MM.1S (cell line): Measurements from ENCODE around the gene DDX56.
"Not testable (repeated sequence)": the region's sequence is repeated elsewhere in the genome, so short reads cannot be mapped to it uniquely, and the experiment has no call there.

ENCODE experiments used
- DNase-seq: peaks from one replicate; pipeline ENCODE4 v3.0.0-alpha.2; 2015
- H2AFZ ChIP-seq: fragments of 300-600 bp; sonication (generic); 2 replicates; pipeline ENCODE4 v1.6.0; 2016; ENCODE audit warnings: antibody characterized with exemption, low read length
- H3F3A ChIP-seq: fragments of 300-600 bp; sonication (generic); 2 replicates; pipeline ENCODE4 v1.6.1; 2016; ENCODE audit warnings: mild to moderate bottlenecking, antibody characterized with exemption, low read length, moderate library complexity, mixed read lengths; ENCODE audit not compliant: insufficient read depth
- H3K27ac ChIP-seq: fragments of 300-600 bp; sonication (generic); 2 replicates; pipeline ENCODE4 v1.5.1; 2016; ENCODE audit warnings: mild to moderate bottlenecking, low read length
- H3K27me3 ChIP-seq: fragments of 300-600 bp; sonication (generic); replicated peaks from 2 replicates; pipeline ENCODE4 v1.6.0; 2016; ENCODE audit warnings: low read length; ENCODE audit not compliant: insufficient read depth
- H3K36me3 ChIP-seq: fragments of 300-600 bp; sonication (generic); replicated peaks from 2 replicates; pipeline ENCODE4 v1.6.1; 2016; ENCODE audit warnings: mild to moderate bottlenecking, low read length, mixed read lengths; ENCODE audit not compliant: insufficient read depth
- H3K4me1 ChIP-seq: fragments of 300-600 bp; sonication (generic); 2 replicates; pipeline ENCODE4 v1.6.1; 2016; ENCODE audit warnings: low read length, mixed read lengths
- H3K4me2 ChIP-seq: fragments of 300-600 bp; sonication (generic); 2 replicates; pipeline ENCODE4 v1.6.0; 2016; ENCODE audit warnings: low read depth, low read length
- H3K4me3 ChIP-seq: fragments of 300-600 bp; sonication (generic); 2 replicates; pipeline ENCODE4 v1.5.1; 2016; ENCODE audit warnings: low read length, mixed read lengths
- H3K79me2 ChIP-seq: fragments of 300-600 bp; sonication (generic); 2 replicates; pipeline ENCODE4 v1.6.1; 2016; ENCODE audit warnings: mixed run types, low read length, mixed read lengths
- H3K9ac ChIP-seq: fragments of 300-600 bp; sonication (generic); 2 replicates; pipeline ENCODE4 v1.6.1; 2016; ENCODE audit warnings: low read length, mixed read lengths
- H3K9me2 ChIP-seq: fragments of 300-600 bp; sonication (generic); replicated peaks from 2 replicates; pipeline ENCODE4 v1.6.1; 2016; ENCODE audit warnings: mild to moderate bottlenecking, low read length, mixed read lengths; ENCODE audit not compliant: insufficient read depth
- H3K9me3 ChIP-seq: fragments of 300-600 bp; sonication (generic); replicated peaks from 2 replicates; pipeline ENCODE4 v1.6.1; 2016; ENCODE audit warnings: mild to moderate bottlenecking, low read length, mixed read lengths; ENCODE audit not compliant: insufficient read depth
- H4K20me1 ChIP-seq: fragments of 300-600 bp; sonication (generic); 2 replicates; pipeline ENCODE4 v1.6.1; 2016; ENCODE audit warnings: mild to moderate bottlenecking, low read length, moderate library complexity, mixed read lengths; ENCODE audit not compliant: insufficient read depth
- EZH2 ChIP-seq: fragments of 300-600 bp; sonication (generic); optimal IDR thresholded peaks from 2 replicates; pipeline ENCODE3; 2017; ENCODE audit warnings: low read depth, mild to moderate bottlenecking, antibody characterized with exemption, low read length, mixed read lengths
- EZH2phosphoT487 ChIP-seq: fragments of 300-600 bp; sonication (generic); IDR thresholded peaks from 2 replicates; pipeline ENCODE4 v1.6.1; 2018; ENCODE audit warnings: antibody characterized with exemption, low read length
- TF ChIP-seq, protein P1 (sequence below): fragments of 300-600 bp; sonication (generic); IDR thresholded peaks from 2 replicates; pipeline ENCODE4 v1.5.1; 2016; ENCODE audit warnings: antibody characterized with exemption, low read length, mixed read lengths

DDX56 gene

GRCh38 chr7:44565097-44565794 is 8.5 kb downstream of the DDX56 start:
- peak; percentile 55 for DNase-seq
- H3K36me3 ChIP-seq = peaks cover 5% of the 10 kb centered on the region

DNA sequence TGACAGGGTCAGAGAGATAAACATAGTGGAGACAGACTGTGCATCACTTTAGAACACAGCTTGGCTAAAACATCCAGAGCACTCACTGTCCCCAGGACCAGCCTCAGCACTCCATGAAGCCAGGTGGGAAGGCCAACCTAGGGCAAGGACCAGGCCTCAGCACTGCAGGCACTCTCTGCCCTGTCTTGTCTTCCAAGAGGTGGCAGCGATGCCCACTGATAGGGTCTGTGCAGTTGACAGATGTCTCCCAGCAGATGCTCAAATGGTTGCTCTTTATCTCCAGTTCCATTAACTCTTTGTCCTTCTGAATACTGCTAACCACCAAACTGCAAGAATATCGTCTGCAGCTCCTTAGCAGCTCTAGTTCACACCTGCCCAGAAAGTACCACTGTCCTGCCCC is 9.1 kb downstream of the DDX56 start:
- H3K4me3 ChIP-seq = no peak overlapping the region
- H3K4me2 ChIP-seq = no peak overlapping the region
- peaks cover 16% of the 10 kb centered on the region; the same call in 1 of the 2 replicates for H3F3A ChIP-seq
- H4K20me1 ChIP-seq = no peaks in the 10 kb centered on the region
- H3K9ac ChIP-seq = no peak overlapping the region
- H3K36me3 ChIP-seq = peaks cover 5% of the 10 kb centered on the region
- no peaks in the 10 kb centered on the region for H3K4me1 ChIP-seq
- no peaks in the 10 kb centered on the region for H3K27me3 ChIP-seq
- no peak overlapping the region for H3K27ac ChIP-seq
- TF ChIP-seq EZH2phosphoT487 (no peak), EZH2 (no peak)
- TF ChIP-seq, protein P1, sequence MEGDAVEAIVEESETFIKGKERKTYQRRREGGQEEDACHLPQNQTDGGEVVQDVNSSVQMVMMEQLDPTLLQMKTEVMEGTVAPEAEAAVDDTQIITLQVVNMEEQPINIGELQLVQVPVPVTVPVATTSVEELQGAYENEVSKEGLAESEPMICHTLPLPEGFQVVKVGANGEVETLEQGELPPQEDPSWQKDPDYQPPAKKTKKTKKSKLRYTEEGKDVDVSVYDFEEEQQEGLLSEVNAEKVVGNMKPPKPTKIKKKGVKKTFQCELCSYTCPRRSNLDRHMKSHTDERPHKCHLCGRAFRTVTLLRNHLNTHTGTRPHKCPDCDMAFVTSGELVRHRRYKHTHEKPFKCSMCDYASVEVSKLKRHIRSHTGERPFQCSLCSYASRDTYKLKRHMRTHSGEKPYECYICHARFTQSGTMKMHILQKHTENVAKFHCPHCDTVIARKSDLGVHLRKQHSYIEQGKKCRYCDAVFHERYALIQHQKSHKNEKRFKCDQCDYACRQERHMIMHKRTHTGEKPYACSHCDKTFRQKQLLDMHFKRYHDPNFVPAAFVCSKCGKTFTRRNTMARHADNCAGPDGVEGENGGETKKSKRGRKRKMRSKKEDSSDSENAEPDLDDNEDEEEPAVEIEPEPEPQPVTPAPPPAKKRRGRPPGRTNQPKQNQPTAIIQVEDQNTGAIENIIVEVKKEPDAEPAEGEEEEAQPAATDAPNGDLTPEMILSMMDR = no peak
- no peaks in the 10 kb centered on the region for H3K9me3 ChIP-seq
- H3K79me2 ChIP-seq = peaks cover 14% of the 10 kb centered on the region; the same call in 1 of the 2 replicates
- DNase-seq = no peak
- H3K9me2 ChIP-seq = no peaks in the 10 kb centered on the region
- H2AFZ ChIP-seq = no peak overlapping the region

More at GRCh38 chr7:44565097-44565794, 8.5 kb downstream of the DDX56 start:
- no peaks in the 10 kb centered on the region for H3K27me3 ChIP-seq
- peaks cover 16% of the 10 kb centered on the region; the same call in 1 of the 2 replicates for H3F3A ChIP-seq
- H3K9me3 ChIP-seq = no peaks in the 10 kb centered on the region
- no peak overlapping the region for H3K27ac ChIP-seq
- H2AFZ ChIP-seq = no peak overlapping the region
- no peak overlapping the region for H3K9ac ChIP-seq
- H3K4me1 ChIP-seq = no peaks in the 10 kb centered on the region
- H3K4me2 ChIP-seq = no peak overlapping the region
- H4K20me1 ChIP-seq = no peaks in the 10 kb centered on the region
- no peaks in the 10 kb centered on the region for H3K9me2 ChIP-seq
- peaks cover 21% of the 10 kb centered on the region; the same call in 1 of the 2 replicates for H3K79me2 ChIP-seq
- no peak overlapping the region for H3K4me3 ChIP-seq
- TF ChIP-seq, protein P1 = peak; percentile 94
- TF ChIP-seq EZH2 (no peak), EZH2phosphoT487 (no peak)

- TF ChIP-seq EZH2phosphoT487 (no peak), EZH2 (no peak)
- TF ChIP-seq, protein P1 = no peak
- no peak for DNase-seq
- H3K9me2 ChIP-seq = no peaks in the 10 kb centered on the region
- H3K36me3 ChIP-seq = peaks cover 5% of the 10 kb centered on the region; the same call in 1 of the 2 replicates
- H3K9ac ChIP-seq = no peak overlapping the region
- no peak overlapping the region for H3K4me2 ChIP-seq
- no peaks in the 10 kb centered on the region for H3K27me3 ChIP-seq
- no peak overlapping the region for H3K4me3 ChIP-seq
- no peak overlapping the region for H3K27ac ChIP-seq
- 0 out of 2 replicates have a peak, but pooled peaks cover 6% of the 10 kb centered on the region for H3K79me2 ChIP-seq
- no peaks in the 10 kb centered on the region for H4K20me1 ChIP-seq
- H3K9me3 ChIP-seq = no peaks in the 10 kb centered on the region
- H2AFZ ChIP-seq = no peak overlapping the region
- H3F3A ChIP-seq = peaks cover 16% of the 10 kb centered on the region; the same call in 1 of the 2 replicates
- no peaks in the 10 kb centered on the region for H3K4me1 ChIP-seq
Measured at GRCh38 chr7:44563171-44563679, 10.5 kb downstream of the DDX56 start.

- not testable (repeated sequence) for H3K36me3 ChIP-seq, H3K27ac ChIP-seq, H3K4me2 ChIP-seq, H3K79me2 ChIP-seq, H3K4me3 ChIP-seq, DNase-seq, H3K9ac ChIP-seq, H3K27me3 ChIP-seq, H2AFZ ChIP-seq, H3F3A ChIP-seq, H4K20me1 ChIP-seq, H3K9me2 ChIP-seq, H3K9me3 ChIP-seq, H3K4me1 ChIP-seq
Measured at GRCh38 chr7:44562622-44562962, 11.1 kb downstream of the DDX56 start.
